ENCODE data around the gene ALAS1. TPM values are rescaled to one million over a fixed set of nuclear protein-coding genes. Genes with fewer than 3 reads are reported as not detected.

The ALAS1 gene
- total and polyA plus RNA-seq, 8 donors = 19.6 to 75.3 (median 39.1) TPM

DNA sequence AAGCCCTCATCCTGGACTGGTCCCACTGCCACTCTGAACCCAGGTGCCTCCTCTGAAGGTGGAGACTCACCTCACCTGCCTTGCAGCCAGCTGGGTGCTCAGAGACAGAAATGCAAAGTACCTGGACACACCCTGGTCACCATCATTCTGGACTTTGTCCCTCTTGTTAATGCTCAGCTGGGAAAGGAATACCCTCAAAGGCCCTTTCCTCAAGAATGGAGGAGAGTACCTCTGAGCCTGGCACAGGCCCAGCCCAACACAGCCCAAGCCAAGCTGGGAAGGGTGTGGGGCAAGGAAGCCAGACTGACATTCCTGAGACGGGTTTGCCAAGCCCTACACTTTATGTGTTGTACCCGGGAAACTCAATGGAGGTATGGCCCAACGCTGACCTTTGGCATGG lies 983 bp upstream of the ALAS1 start:
- Histone ChIP-seq H3K9me3 (no peaks in the 10 kb centered on the region), H3K4me1 (peaks cover 42 to 78% (median 68%) of the 10 kb centered on the region in 4 donors), H3K4me3 (no peak overlapping the region), H3K27me3 (no peaks in the 10 kb centered on the region), H3K27ac (peak overlapping the region; percentile 81 to 95 (median 92)), H3K36me3 (peaks cover 0 to 23% (median 18%) of the 10 kb centered on the region in 4 donors)
- peak in 2 of 3 donors; percentile 42 to 76 for TF ChIP-seq POLR2AphosphoS5 (IDR thresholded peaks at IDR 0.05)
- TF ChIP-seq POLR2A (IDR thresholded peaks at IDR 0.05) = no peak
- WGBS, 5 donors = 18 to 63% (median 40%) methylated on average over 3 of the region's 3 CpGs
- peak; percentile 89 for DNase-seq
- intact Hi-C loops (cut with DNase I; ENCODE audit: low total_unique reads) = no loop called here

- Histone ChIP-seq H3K36me3 (peaks cover 2 to 28% (median 23%) of the 10 kb centered on the region in 4 donors), H3K27ac (peak overlapping the region; percentile 81 to 95 (median 92)), H3K4me3 (peak overlapping the region; percentile 82 to 94 (median 87)), H3K4me1 (peaks cover 42 to 83% (median 70%) of the 10 kb centered on the region in 4 donors), H3K9me3 (no peaks in the 10 kb centered on the region), H3K27me3 (no peaks in the 10 kb centered on the region)
- DNase-seq = no peak
- TF ChIP-seq POLR2AphosphoS5 (IDR thresholded peaks at IDR 0.05) (no peak), CTCF (IDR thresholded peaks at IDR 0.05) (no peak), POLR2A (IDR thresholded peaks at IDR 0.05) (no peak), EP300 (IDR thresholded peaks at IDR 0.05) (no peak)
- WGBS, 5 donors = 33 to 44% (median 39%) methylated on average over 10 of the region's 10 CpGs
- intact Hi-C loops (cut with DNase I; ENCODE audit: low total_unique reads) = no loop called here
These were observed 490 bp upstream of the ALAS1 start for GRCh38 chr3:52197499-52197841.

- 38 to 48% (median 39%) methylated on average over 14 of the region's 14 CpGs for WGBS, 5 donors
- intact Hi-C loops (cut with DNase I; ENCODE audit: low total_unique reads) = no loop called here
- TF ChIP-seq EP300 (IDR thresholded peaks at IDR 0.05) (no peak), POLR2AphosphoS5 (IDR thresholded peaks at IDR 0.05) (no peak), POLR2A (IDR thresholded peaks at IDR 0.05) (no peak), CTCF (IDR thresholded peaks at IDR 0.05) (no peak)
- peak overlapping the region; percentile 82 to 94 (median 87) for H3K4me3 ChIP-seq
- no peaks in the 10 kb centered on the region for H3K9me3 ChIP-seq
- DNase-seq = no peak
- H3K4me1 ChIP-seq = peaks cover 42 to 96% (median 71%) of the 10 kb centered on the region in 4 donors
- peaks cover 15 to 42% (median 37%) of the 10 kb centered on the region in 4 donors for H3K36me3 ChIP-seq
- peak overlapping the region; percentile 84 to 95 (median 92) for H3K27ac ChIP-seq
- H3K27me3 ChIP-seq = no peaks in the 10 kb centered on the region
These were observed 966 bp downstream of the ALAS1 start for GRCh38 chr3:52198643-52199608.

- Histone ChIP-seq H3K4me1 (peaks cover 42 to 88% (median 58%) of the 10 kb centered on the region in 4 donors), H3K27ac (peak overlapping the region in 2 of 5 donors; percentile 38 to 49)
- no peak for DNase-seq
These were observed 3.2 kb downstream of the ALAS1 start for GRCh38 chr3:52200981-52201679.

More at GRCh38 chr3:52200981-52201679, 3.2 kb downstream of the ALAS1 start:
- Histone ChIP-seq H3K9me3 (no peaks in the 10 kb centered on the region), H3K4me3 (no peak overlapping the region), H3K27me3 (no peaks in the 10 kb centered on the region), H3K36me3 (peaks cover 36 to 65% (median 59%) of the 10 kb centered on the region in 4 donors)
- no peak for TF ChIP-seq EP300 (IDR thresholded peaks at IDR 0.05)
- no peak for TF ChIP-seq POLR2A (IDR thresholded peaks at IDR 0.05)
- no peak for TF ChIP-seq POLR2AphosphoS5 (IDR thresholded peaks at IDR 0.05)
- no peak for TF ChIP-seq CTCF (IDR thresholded peaks at IDR 0.05)
- intact Hi-C loops (cut with DNase I; ENCODE audit: low total_unique reads) = no loop called here
- 83 to 95% (median 89%) methylated on average over 5 of the region's 5 CpGs for WGBS, 5 donors
